ENCODE results near the gene IQCB1.
"Not testable (repeated sequence)": the region's sequence is repeated elsewhere in the genome, so short reads cannot be mapped to it uniquely, and the experiment has no call there.

The IQCB1 gene

DNA sequence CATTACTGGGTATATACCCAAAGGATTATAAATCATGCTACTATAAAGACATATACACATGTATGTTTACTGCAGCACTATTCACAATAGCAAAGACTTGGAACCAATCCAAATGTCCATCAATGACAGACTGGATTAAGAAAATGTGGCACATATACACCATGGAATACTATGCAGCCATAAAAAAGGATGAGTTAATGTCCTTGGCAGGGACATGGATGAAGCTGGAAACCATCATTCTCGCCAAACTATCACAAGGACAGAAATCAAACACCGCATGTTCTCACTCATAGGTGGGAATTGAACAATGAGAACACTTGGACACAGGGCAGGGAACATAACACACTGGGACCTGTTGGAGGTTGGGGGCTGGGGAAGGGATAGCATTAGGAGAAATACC, 91.8 kb downstream of the IQCB1 start:
- not testable (repeated sequence) for DNase-seq

- DNase-seq = no peak
Observed at GRCh38 chr3:121740896-121741295, 94.0 kb downstream of the IQCB1 start.

DNA sequence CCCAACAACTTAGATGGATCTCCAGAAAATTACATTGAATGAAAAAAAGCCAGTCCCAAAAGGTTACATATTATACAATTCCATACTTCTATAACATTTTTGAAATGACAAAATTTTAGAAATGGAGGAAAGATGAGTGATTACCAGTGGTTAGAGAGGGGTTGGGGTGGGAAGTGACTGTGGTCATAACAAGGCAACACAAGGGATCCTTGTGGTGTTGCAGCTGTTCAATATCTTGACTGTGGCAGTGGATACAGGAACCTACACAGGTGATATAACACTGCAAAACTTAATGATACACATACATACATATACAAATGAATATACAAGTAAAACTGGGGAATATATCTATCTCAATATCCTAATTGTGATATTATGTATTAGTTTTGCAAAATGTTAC, 95.0 kb downstream of the IQCB1 start:
- DNase-seq = no peak

- no peak for DNase-seq
Observed at GRCh38 chr3:121737644-121738043, 97.2 kb downstream of the IQCB1 start.

- DNase-seq = no peak
Observed at GRCh38 chr3:121736112-121736511, 98.7 kb downstream of the IQCB1 start.

GRCh38 chr3:121735047-121735696, 99.7 kb downstream of the IQCB1 start:
- DNase-seq = no peak

DNA sequence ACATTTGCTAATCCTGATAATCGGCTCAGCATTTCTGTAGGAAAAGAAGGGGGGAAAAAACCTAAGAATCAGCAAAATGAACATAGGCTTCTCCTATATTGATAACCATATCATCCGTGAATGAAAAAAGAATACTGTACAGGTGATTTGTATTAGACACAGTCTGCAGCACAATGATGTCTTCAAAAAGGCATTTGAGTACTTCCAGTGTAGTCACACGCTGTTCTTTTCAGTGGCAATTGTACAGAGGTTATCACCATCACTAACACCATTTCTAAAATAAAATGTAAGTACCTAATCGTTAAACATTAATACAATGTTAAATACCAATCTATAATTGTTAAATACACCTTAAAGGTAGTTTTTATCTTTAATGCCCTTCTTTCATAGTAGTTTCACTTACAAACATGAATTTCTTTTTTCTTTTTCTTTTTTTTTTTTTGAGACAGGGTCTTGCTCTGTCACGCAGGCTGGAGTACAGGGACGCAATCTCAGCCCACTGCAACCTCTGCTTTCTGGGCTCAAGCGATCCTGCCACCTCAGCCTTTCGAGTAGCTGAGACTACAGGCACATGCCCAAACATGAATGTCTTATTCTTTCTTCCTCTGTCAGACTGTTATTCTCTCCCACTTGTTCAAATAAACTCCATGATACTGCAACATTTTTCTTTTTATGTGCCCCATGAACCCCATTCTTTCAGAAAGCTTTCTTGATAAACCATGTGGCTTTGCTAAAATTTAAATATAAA, 103.7 kb downstream of the IQCB1 start:
- DNase-seq = no peak

GRCh38 chr3:121724130-121724529, 110.7 kb downstream of the IQCB1 start:
- DNase-seq = no peak

DNA sequence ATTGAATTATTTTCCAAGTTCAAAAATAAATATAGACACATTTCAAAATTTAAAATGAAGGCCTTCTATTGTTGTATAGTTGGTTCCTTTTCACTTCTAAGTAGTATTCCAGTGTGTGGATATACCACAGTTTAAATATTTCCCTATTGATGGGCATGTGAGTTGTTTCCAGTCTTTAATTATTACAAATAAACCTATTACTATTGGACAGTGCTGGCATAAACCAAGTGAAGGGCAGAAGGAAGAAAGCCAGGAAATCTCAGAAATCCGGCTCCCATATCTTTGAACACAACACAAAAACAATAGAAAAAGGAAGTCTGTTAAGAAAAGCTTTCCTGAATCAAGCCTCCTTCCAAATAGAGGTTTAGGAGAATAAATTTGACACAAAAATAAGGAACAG, 111.4 kb downstream of the IQCB1 start:
- DNase-seq = no peak

GRCh38 chr3:121722411-121722810, 112.4 kb downstream of the IQCB1 start:
- DNase-seq = no peak

- no peak for DNase-seq
Observed at GRCh38 chr3:121720163-121720562, 114.7 kb downstream of the IQCB1 start.

Data from right forelimb (tissue), 1 donor.